HCT116 (cell line): ENCODE measurements around the gene RAB4B. TPM values are rescaled to one million over a fixed set of nuclear protein-coding genes. Genes with fewer than 3 reads are reported as not detected.
"Not testable (repeated sequence)": the region's sequence is repeated elsewhere in the genome, so short reads cannot be mapped to it uniquely, and the experiment has no call there.

Experiments used
- ATAC-seq: fragments of 200-7000 bp; cut with Tn5 transposase; 2 replicates; pipeline ENCODE4 v1.9.1; 2020; ENCODE audit warnings: mild to moderate bottlenecking, moderate library complexity
- Bru-seq: library from RNA; stranded (reverse); fragments of 400-500 nt; gene quantifications from one replicate; lab custom pipeline; 2021; lab: Mats Ljungman, UMichigan
- BruChase-seq, 2 experiments: library from RNA; stranded (reverse); fragments of 400-500 nt; gene quantifications; one replicate each; lab custom pipeline; 2021; lab: Mats Ljungman, UMichigan
- BruUV-seq: library from RNA; stranded (reverse); fragments of 400-500 nt; replicated peaks from 2 replicates; lab custom pipeline; 2021; lab: Mats Ljungman, UMichigan
- CTCF ChIA-PET: fragments of 300-600 bp; sonication (Branson Sonifier 250); formaldehyde crosslinking; loops from one replicate; lab custom pipeline; 2021; ENCODE audit warnings: antibody characterized with exemption; lab: Charles Lee
- POLR2A ChIA-PET: fragments of 300-600, 350-600 bp; sonication (Branson Sonifier 250); formaldehyde crosslinking; loops from one replicate; lab custom pipeline; 2021; ENCODE audit warnings: antibody characterized with exemption; lab: Charles Lee
- RAD21 ChIA-PET, 2 experiments: fragments of 300-600 bp; sonication (Branson Sonifier 250); formaldehyde crosslinking; loops; one replicate each; lab custom pipeline; 2023; ENCODE audit warnings: low total read pairs in 2 of 2; ENCODE audit not compliant: uncharacterized antibody in 2 of 2, unreplicated experiment in 2 of 2, low non-redundant PET in 1 of 2; lab: Charles Lee
- DNase-seq: peaks from one replicate; pipeline ENCODE4 v3.0.0-alpha.2; 2010; ENCODE audit warnings: low read depth, low spot score
- H2AFZ ChIP-seq: fragments of 200-600 bp; shearing (Covaris generic), sonication (generic); 2 replicates; pipeline ENCODE4 v1.6.1; 2017; ENCODE audit warnings: low read depth, mixed run types, mixed read lengths, antibody characterized with exemption, low read length; ENCODE audit not compliant: poor library complexity, severe bottlenecking
- H3K27ac ChIP-seq: 2 replicates; pipeline ENCODE4 v1.5.1; 2012; ENCODE audit warnings: low read depth, low read length
- H3K27me3 ChIP-seq: fragments of 200-600 bp; sonication (generic); 2 replicates; pipeline ENCODE4 v1.6.1; 2016; ENCODE audit warnings: mixed run types, low read length, mixed read lengths; ENCODE audit not compliant: insufficient read depth
- H3K36me3 ChIP-seq, 2 experiments: fragments of 200-500 bp in 1 of 2; fragments of 200-600 bp in 1 of 2; sonication (Bioruptor generic) in 1 of 2; sonication (generic) in 1 of 2; 2 replicates each; pipeline versions ENCODE4 v1.5.1 to v1.6.1; 2014 to 2016; ENCODE audit warnings: low read length in 2 of 2, inconsistent platforms in 1 of 2, mixed read lengths in 1 of 2, mixed run types in 1 of 2; ENCODE audit not compliant: insufficient read depth in 2 of 2, control insufficient read depth in 1 of 2
- H3K4me1 ChIP-seq, 2 experiments: fragments of 200-600 bp in 1 of 2; sonication (generic) in 1 of 2; 2 replicates each; pipeline versions ENCODE4 v1.5.1 to v1.6.1; 2012 to 2017; ENCODE audit warnings: low read length in 2 of 2, inconsistent platforms in 1 of 2, mild to moderate bottlenecking in 1 of 2, mixed read lengths in 1 of 2, mixed run types in 1 of 2, moderate library complexity in 1 of 2; ENCODE audit not compliant: insufficient read depth in 2 of 2, control insufficient read depth in 1 of 2
- H3K4me2 ChIP-seq: fragments of 200-600 bp; sonication (generic); 2 replicates; pipeline ENCODE4 v1.6.1; 2017; ENCODE audit warnings: mixed run types, low read length, mixed read lengths
- H3K4me3 ChIP-seq, 2 experiments: fragments of 200-600 bp in 1 of 2; sonication (generic) in 1 of 2; replicated peaks in 1 of 2; 2 replicates each; pipeline ENCODE4 v1.5.1; 2011 to 2016; ENCODE audit warnings: low read length in 2 of 2, control low read depth in 1 of 2, low read depth in 1 of 2, mild to moderate bottlenecking in 1 of 2, mixed read lengths in 1 of 2, mixed run types in 1 of 2
- H3K79me2 ChIP-seq: fragments of 200-600 bp; sonication (generic); 2 replicates; pipeline ENCODE4 v1.6.1; 2017; ENCODE audit warnings: mild to moderate bottlenecking, mixed run types, low read length, moderate library complexity, mixed read lengths; ENCODE audit not compliant: insufficient read depth
- H3K9ac ChIP-seq: fragments of 200-600 bp; sonication (generic); 2 replicates; pipeline ENCODE4 v1.6.1; 2016; ENCODE audit warnings: low read length, mixed read lengths
- H3K9me2 ChIP-seq: fragments of 200-600 bp; sonication (generic), shearing (Covaris generic); 2 replicates; pipeline ENCODE4 v1.6.1; 2017; ENCODE audit warnings: mixed run types, mild to moderate bottlenecking, moderate library complexity; ENCODE audit not compliant: insufficient read depth
- H3K9me3 ChIP-seq, 2 experiments: fragments of 200-500 bp in 1 of 2; fragments of 200-600 bp in 1 of 2; sonication (Bioruptor generic) in 1 of 2; sonication (generic) in 1 of 2; 2 replicates each; pipeline ENCODE4 v1.6.1; 2014 to 2017; ENCODE audit warnings: low read length in 2 of 2, mixed read lengths in 2 of 2, inconsistent platforms in 1 of 2, low read depth in 1 of 2, mild to moderate bottlenecking in 1 of 2, mixed run types in 1 of 2, moderate library complexity in 1 of 2; ENCODE audit not compliant: control insufficient read depth in 1 of 2, insufficient read depth in 1 of 2
- H4K20me1 ChIP-seq: fragments of 200-600 bp; sonication (generic), shearing (Covaris generic); 2 replicates; pipeline ENCODE4 v1.6.1; 2017; ENCODE audit warnings: mixed run types, mild to moderate bottlenecking, moderate library complexity; ENCODE audit not compliant: insufficient read depth
- CEBPB ChIP-seq: IDR thresholded peaks from 2 replicates; pipeline ENCODE4 v1.6.1; 2012; ENCODE audit warnings: low read depth
- EGR1 ChIP-seq: IDR thresholded peaks from 2 replicates; pipeline ENCODE4 v1.6.1; 2012; ENCODE audit warnings: low read depth
- ELF1 ChIP-seq: IDR thresholded peaks from 2 replicates; pipeline ENCODE4 v1.6.1; 2012; ENCODE audit warnings: low read depth, borderline replicate concordance
- FOSL1 ChIP-seq: IDR thresholded peaks from 2 replicates; pipeline ENCODE4 v1.6.1; 2012; ENCODE audit warnings: low read depth
- MAX ChIP-seq: IDR thresholded peaks from 2 replicates; pipeline ENCODE4 v1.6.1; 2012
- POLR2A ChIP-seq: IDR thresholded peaks from 2 replicates; pipeline ENCODE4 v1.7.0; 2011; ENCODE audit warnings: borderline replicate concordance; ENCODE audit not compliant: insufficient read depth, insufficient read length; ENCODE audit errors: extremely low read depth
- POLR2AphosphoS5 ChIP-seq: IDR thresholded peaks from 2 replicates; pipeline ENCODE4 v1.6.1; 2011; ENCODE audit warnings: mild to moderate bottlenecking, low read depth, low read length, moderate library complexity
- SIN3A ChIP-seq: IDR thresholded peaks from 2 replicates; pipeline ENCODE4 v1.6.1; 2012; ENCODE audit warnings: low read depth
- SP1 ChIP-seq: IDR thresholded peaks from 2 replicates; pipeline ENCODE4 v1.6.1; 2012; ENCODE audit warnings: low read depth
- YY1 ChIP-seq: IDR thresholded peaks from 2 replicates; pipeline ENCODE4 v1.6.1; 2011; ENCODE audit warnings: low read length, low read depth, moderate library complexity, mild to moderate bottlenecking; ENCODE audit not compliant: insufficient replicate concordance; ENCODE audit errors: extremely low read depth
- ZFX ChIP-seq: fragments of 450-650 bp; IDR thresholded peaks from 2 replicates; pipeline ENCODE4 v1.6.1; 2017
- intact Hi-C: fragments of 100-400 bp; cut with micrococcal nuclease; formaldehyde crosslinking; loops from 2 replicates; pipeline ENCODE4 v1.10.0; 2022
- long read RNA-seq: library from polyadenylated mRNA; unstranded; transcript quantifications from one replicate; pipeline ENCODE4 v2.0.0, GENCODE V29; 2021; ENCODE audit not compliant: unreplicated experiment
- polyA plus RNA-seq: library from polyadenylated mRNA; unstranded; fragments of >200 nt; gene quantifications from 2 replicates; pipeline ENCODE4 v1.2.1, GENCODE V29; 2012; ENCODE audit warnings: missing spikeins
- total RNA-seq: library from RNA; stranded (reverse); gene quantifications from one replicate; pipeline ENCODE4 v1.2.1, GENCODE V29; 2021; ENCODE audit not compliant: unreplicated experiment
- TF ChIP-seq, protein P1 (sequence below): IDR thresholded peaks from 2 replicates; pipeline ENCODE4 v1.6.1; 2012; ENCODE audit warnings: low read depth

Gene RAB4B, protein sequence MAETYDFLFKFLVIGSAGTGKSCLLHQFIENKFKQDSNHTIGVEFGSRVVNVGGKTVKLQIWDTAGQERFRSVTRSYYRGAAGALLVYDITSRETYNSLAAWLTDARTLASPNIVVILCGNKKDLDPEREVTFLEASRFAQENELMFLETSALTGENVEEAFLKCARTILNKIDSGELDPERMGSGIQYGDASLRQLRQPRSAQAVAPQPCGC
- 18.7 TPM for total RNA-seq
- 26.2 and 26.3 TPM in 2 replicates for polyA plus RNA-seq
- percentile 46 among the genes with signal in this experiment for Bru-seq, nascent RNA
- BruChase-seq, experiment 1, labeled RNA remaining after a 6-hour chase: percentile 87 among the genes with signal in this experiment
- BruChase-seq, experiment 2, labeled RNA remaining after a 2-hour chase: percentile 74 among the genes with signal in this experiment
- long read RNA-seq, transcript RAB4B-201 (8 exons, 1,133 nt): major isoform, 16 of 30 reads
- long read RNA-seq, partial matches to known transcripts: 5 of 30 reads
- long read RNA-seq, other reads (novel, unspliced or antisense): 8 of 30 reads

DNA sequence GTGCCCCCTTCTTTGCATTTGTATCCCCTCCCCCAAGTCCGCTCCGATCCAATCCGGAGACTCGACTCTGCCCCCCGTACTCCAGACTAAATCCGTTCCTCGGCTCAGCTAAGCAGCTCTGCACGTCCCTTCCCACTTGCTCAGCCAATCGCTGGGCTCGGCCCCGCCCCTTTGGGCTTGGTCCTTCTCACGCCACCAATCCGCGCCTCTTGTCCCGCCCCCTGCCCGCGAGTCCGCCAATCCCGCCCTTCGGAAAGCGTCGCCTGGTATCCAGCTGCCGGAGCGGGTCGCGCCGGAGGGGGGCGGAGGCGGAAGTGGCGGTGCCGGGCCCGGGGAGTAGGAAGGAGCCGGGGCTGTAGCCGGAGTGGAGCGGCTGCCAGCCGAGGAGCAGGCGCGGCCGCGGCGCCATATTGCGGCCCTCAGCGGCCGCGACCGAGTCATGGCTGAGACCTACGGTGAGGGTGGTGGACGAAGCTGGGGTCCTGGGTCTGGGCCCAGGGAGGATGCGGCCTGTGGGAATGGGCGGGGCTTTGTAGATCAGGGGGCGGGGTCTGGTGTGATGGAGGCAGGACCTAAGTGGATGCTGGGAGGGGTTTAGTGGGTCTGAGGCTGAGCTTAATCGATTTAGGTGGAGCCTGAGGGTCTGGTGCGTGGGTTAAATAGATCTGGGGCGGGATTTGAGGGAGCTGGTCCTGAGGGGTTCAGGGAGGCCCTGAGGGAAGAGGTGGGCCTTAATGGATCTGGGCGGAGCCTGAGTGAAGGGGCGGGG lies at the start of gene RAB4B:
Gene RAB4B (plus strand): TSS at position 311 of the 769 bp plus-strand sequence. CDS start 129 bp downstream, at position 440.
- ChIA-PET RAD21 (interaction anchor here (0.7 to 1.4 kb wide), 4 partner anchors 12 to 286 kb away, joined by 3 to 6 read pairs (median 4); no protein-coding TSS in a partner anchor), CTCF (interaction anchor here (1.0 to 2.4 kb wide), 8 partner anchors 10 to 144 kb away, joined by 3 to 17 read pairs (median 6); partner anchors contain the start of genes ACTMAP, EGLN2 and SNRPA), POLR2A (interaction anchor here (0.6 to 3.1 kb wide), 10 partner anchors 8 to 450 kb away, joined by 3 to 24 read pairs (median 4); partner anchors contain the start of genes ACTMAP, COQ8B, EGLN2 and ITPKC)
- no peaks in the 10 kb centered on the region for H3K9me2 ChIP-seq
- no peaks in the 10 kb centered on the region for H3K79me2 ChIP-seq
- DNase-seq (peak; percentile 99), ATAC-seq (peak; percentile 84)
- H2AFZ ChIP-seq: peak within 1 kb of the TSS; percentile 87
- peak within 1 kb of the TSS; percentile 67 to 68 for H3K4me3 ChIP-seq
- intact Hi-C loops: loop anchor here (1.0 kb wide), 1 partner anchor 20 kb away; no protein-coding TSS in a partner anchor
- H3K36me3 ChIP-seq: no peaks in the 10 kb centered on the region
- H3K4me1 ChIP-seq: peaks cover 15 to 34% of the 10 kb centered on the region in 2 experiments
- BruUV-seq: no TSS peak
- peak; percentile 77 for TF ChIP-seq ZFX
- TF ChIP-seq, protein P1, sequence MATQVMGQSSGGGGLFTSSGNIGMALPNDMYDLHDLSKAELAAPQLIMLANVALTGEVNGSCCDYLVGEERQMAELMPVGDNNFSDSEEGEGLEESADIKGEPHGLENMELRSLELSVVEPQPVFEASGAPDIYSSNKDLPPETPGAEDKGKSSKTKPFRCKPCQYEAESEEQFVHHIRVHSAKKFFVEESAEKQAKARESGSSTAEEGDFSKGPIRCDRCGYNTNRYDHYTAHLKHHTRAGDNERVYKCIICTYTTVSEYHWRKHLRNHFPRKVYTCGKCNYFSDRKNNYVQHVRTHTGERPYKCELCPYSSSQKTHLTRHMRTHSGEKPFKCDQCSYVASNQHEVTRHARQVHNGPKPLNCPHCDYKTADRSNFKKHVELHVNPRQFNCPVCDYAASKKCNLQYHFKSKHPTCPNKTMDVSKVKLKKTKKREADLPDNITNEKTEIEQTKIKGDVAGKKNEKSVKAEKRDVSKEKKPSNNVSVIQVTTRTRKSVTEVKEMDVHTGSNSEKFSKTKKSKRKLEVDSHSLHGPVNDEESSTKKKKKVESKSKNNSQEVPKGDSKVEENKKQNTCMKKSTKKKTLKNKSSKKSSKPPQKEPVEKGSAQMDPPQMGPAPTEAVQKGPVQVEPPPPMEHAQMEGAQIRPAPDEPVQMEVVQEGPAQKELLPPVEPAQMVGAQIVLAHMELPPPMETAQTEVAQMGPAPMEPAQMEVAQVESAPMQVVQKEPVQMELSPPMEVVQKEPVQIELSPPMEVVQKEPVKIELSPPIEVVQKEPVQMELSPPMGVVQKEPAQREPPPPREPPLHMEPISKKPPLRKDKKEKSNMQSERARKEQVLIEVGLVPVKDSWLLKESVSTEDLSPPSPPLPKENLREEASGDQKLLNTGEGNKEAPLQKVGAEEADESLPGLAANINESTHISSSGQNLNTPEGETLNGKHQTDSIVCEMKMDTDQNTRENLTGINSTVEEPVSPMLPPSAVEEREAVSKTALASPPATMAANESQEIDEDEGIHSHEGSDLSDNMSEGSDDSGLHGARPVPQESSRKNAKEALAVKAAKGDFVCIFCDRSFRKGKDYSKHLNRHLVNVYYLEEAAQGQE: no peak
- no peak for TF ChIP-seq CEBPB
- no peak for TF ChIP-seq FOSL1
- no peak for TF ChIP-seq POLR2A
- TF ChIP-seq SIN3A: no peak
- peak; percentile 57; the same call in 1 of the 2 replicates for TF ChIP-seq EGR1
- peak; percentile 99 for TF ChIP-seq SP1
- TF ChIP-seq ELF1: peak; percentile 95
- peak; percentile 2 for TF ChIP-seq YY1
- no peak for TF ChIP-seq MAX
- peak; percentile 52; the same call in 1 of the 2 replicates for TF ChIP-seq POLR2AphosphoS5
- H3K9ac ChIP-seq: peak within 1 kb of the TSS; percentile 66
- H3K9me3 ChIP-seq: no peaks in the 10 kb centered on the region
- H3K27ac ChIP-seq: peak within 1 kb of the TSS; percentile 92
- H4K20me1 ChIP-seq: no peaks in the 10 kb centered on the region
- peak within 1 kb of the TSS; percentile 81 for H3K4me2 ChIP-seq
- H3K27me3 ChIP-seq: no peaks in the 10 kb centered on the region

DNA sequence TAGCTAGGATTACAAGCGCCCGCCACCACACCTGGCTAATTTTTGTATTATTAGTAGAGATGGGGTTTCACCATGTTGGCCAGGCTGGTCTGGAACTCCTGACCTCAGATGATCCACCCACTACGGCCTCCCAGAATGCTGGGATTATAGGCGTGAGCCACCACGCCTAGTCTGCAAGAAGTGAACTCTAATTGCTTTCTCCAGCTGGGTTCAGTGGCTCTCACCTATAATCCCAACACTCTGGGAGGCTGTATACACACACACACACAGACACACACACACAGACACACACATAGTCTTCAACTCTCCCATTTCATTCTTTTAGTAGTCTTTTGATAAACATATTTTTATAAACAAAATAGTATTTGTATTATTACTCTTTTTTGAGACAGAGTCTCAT lies 48.0 kb upstream of the RAB4B start:
- POLR2A ChIA-PET: interaction anchor here (0.7 kb wide), 1 partner anchor 20 kb away, joined by 3 read pairs; the partner anchor contains the start of gene ACTMAP
- H3K36me3 ChIP-seq: peaks cover 27 to 28% of the 10 kb centered on the region in 2 experiments
- H3K9ac ChIP-seq, H3K9me3 ChIP-seq, H3K27ac ChIP-seq, H3K9me2 ChIP-seq, H4K20me1 ChIP-seq, H3K27me3 ChIP-seq, H3K79me2 ChIP-seq, H3K4me1 ChIP-seq, RAD21 ChIA-PET, ATAC-seq, H3K4me2 ChIP-seq, CTCF ChIA-PET, BruUV-seq, H3K4me3 ChIP-seq, intact Hi-C loops, H2AFZ ChIP-seq, DNase-seq: not testable (repeated sequence)
